Urinary bladder (tissue), 4 donors: ENCODE data around the gene GLIS2. TPM values are rescaled to one million over a fixed set of nuclear protein-coding genes. Genes with fewer than 3 reads are reported as not detected.

ENCODE experiments used
- DNase-seq: peaks from one replicate; pipeline ENCODE4 v3.0.0-alpha.2; 2015; ENCODE audit errors: extremely low spot score
- H3K27ac ChIP-seq: one replicate; pipeline ENCODE4 v1.5.1; 2013; ENCODE audit warnings: low read depth, mild to moderate bottlenecking, moderate library complexity
- H3K36me3 ChIP-seq: one replicate; pipeline ENCODE4 v1.6.1; 2013; ENCODE audit warnings: mild to moderate bottlenecking, moderate library complexity; ENCODE audit not compliant: insufficient read depth
- H3K4me1 ChIP-seq: one replicate; pipeline ENCODE4 v1.6.1; 2013; ENCODE audit warnings: mild to moderate bottlenecking, moderate library complexity; ENCODE audit not compliant: insufficient read depth
- H3K4me3 ChIP-seq: one replicate; pipeline ENCODE4 v1.5.1; 2013; ENCODE audit warnings: low read depth, low read length
- WGBS: extraction: QIAGEN DNeasy Blood & Tissue Kit; methylation state at CpG from one replicate; pipeline ENCODE4 v1.1.7; 2013; 5-methylcytosine and 5-hydroxymethylcytosine counted together
- polyA plus RNA-seq: library from polyadenylated mRNA; stranded (reverse); fragments of 200-250 nt; gene quantifications from one replicate; pipeline ENCODE4 v1.2.3, GENCODE V29; 2013
- total RNA-seq: library from RNA; depleted of rRNA; stranded (reverse); fragments of >200 nt; gene quantifications from one replicate; pipeline ENCODE4 v1.2.3, GENCODE V29; 2014
- donor health status: healthy with polysubstance abuse.
- donor health status: healthy.

Gene GLIS2
- total and polyA plus RNA-seq, 2 donors: 6.1 to 22.1 TPM

DNA sequence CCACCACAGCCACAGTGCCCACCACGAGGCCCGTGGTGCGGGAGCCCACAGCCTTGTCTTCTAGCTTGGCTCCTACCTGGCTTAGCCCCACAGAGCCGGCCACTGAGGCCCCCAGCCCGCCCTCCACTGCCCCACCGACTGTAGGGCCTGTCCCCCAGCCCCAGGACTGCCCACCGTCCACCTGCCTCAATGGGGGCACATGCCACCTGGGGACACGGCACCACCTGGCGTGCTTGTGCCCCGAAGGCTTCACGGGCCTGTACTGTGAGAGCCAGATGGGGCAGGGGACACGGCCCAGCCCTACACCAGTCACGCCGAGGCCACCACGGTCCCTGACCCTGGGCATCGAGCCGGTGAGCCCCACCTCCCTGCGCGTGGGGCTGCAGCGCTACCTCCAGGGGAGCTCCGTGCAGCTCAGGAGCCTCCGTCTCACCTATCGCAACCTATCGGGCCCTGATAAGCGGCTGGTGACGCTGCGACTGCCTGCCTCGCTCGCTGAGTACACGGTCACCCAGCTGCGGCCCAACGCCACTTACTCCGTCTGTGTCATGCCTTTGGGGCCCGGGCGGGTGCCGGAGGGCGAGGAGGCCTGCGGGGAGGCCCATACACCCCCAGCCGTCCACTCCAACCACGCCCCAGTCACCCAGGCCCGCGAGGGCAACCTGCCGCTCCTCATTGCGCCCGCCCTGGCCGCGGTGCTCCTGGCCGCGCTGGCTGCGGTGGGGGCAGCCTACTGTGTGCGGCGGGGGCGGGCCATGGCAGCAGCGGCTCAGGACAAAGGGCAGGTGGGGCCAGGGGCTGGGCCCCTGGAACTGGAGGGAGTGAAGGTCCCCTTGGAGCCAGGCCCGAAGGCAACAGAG, 66.3 kb downstream of the GLIS2 start:
- 94% methylated on average over 55 of the region's 55 CpGs for WGBS
- DNase-seq: no peak
- Histone ChIP-seq H3K4me1 (no peaks in the 10 kb centered on the region), H3K27ac (no peak overlapping the region), H3K36me3 (no peaks in the 10 kb centered on the region), H3K4me3 (no peak overlapping the region)

DNA sequence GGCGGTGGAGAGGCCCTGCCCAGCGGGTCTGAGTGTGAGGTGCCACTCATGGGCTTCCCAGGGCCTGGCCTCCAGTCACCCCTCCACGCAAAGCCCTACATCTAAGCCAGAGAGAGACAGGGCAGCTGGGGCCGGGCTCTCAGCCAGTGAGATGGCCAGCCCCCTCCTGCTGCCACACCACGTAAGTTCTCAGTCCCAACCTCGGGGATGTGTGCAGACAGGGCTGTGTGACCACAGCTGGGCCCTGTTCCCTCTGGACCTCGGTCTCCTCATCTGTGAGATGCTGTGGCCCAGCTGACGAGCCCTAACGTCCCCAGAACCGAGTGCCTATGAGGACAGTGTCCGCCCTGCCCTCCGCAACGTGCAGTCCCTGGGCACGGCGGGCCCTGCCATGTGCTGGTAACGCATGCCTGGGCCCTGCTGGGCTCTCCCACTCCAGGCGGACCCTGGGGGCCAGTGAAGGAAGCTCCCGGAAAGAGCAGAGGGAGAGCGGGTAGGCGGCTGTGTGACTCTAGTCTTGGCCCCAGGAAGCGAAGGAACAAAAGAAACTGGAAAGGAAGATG, 67.0 kb downstream of the GLIS2 start:
- no peak overlapping the region for H3K27ac ChIP-seq
- no peak overlapping the region for H3K4me3 ChIP-seq
- no peaks in the 10 kb centered on the region for H3K36me3 ChIP-seq
- 79% methylated on average over 21 of the region's 21 CpGs for WGBS
- H3K4me1 ChIP-seq: no peaks in the 10 kb centered on the region
- no peak for DNase-seq

DNA sequence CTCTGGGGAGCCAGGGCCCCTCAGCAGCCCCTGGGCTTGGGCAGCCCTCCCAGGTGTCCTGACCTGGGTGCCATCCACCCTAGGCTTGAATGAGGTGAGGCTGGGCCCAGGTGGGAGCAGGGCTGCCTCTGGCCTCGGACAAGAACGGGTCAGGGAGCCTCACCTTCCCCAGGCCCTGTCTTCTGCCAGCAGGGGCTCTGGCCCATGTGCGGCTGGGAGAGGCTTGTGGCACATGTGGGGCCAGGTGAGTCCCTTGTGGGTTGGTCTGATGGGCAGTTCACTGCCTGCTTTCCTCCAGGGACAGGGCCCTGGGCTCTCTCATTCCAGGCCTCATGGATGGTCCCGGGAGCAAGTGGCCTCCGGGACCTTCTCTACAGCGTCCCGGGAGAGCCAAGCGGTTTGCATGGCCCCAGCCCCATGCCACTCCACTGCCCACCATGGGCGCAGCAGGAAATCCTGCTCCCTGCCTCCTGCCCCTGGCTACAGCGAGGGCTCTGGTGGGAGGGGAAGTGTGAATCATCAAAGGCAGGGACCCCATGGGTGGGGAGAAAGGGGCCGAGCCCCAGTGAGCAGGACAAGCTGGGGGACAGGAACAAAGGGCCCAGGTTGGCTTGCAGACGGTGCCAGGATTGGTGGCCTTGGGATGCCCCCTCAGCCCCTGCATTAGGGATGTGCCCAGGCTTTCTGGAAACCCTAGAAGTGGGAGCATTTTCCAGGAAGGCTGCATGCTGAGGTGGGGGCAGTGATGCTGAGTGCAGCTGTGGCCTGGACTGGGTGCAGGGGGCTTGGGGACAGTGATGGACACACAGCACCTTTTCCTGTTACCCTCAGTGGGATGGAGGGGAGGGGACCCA, 68.0 kb downstream of the GLIS2 start:
- no peaks in the 10 kb centered on the region for H3K36me3 ChIP-seq
- H3K4me3 ChIP-seq: no peak overlapping the region
- DNase-seq: no peak
- 82% methylated on average over 12 of the region's 12 CpGs for WGBS
- no peak overlapping the region for H3K27ac ChIP-seq
- no peaks in the 10 kb centered on the region for H3K4me1 ChIP-seq

DNA sequence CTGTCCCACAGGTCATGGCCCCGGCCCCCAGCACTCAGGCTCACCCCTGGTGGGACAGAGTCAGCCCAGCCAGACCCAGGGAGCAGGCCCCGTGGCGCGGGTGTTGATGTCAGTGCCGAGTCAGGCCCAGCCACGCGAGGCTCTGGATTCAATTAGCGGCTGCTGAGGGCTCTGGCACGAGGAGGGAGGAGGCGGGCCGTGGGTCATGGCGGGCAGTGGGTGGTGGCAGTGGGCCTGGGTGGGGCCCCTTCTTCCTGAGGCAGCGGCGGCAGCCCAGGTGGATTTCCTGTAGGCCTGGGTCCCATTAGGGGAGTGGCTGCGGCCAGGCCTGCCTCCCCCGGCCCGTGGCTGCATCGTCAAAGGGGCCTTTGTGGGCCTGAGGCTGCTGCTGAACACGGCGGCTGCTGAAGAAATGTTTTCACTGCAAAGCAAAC, 68.7 kb downstream of the GLIS2 start:
- no peak overlapping the region for H3K4me3 ChIP-seq
- H3K27ac ChIP-seq: no peak overlapping the region
- H3K36me3 ChIP-seq: no peaks in the 10 kb centered on the region
- no peak for DNase-seq
- WGBS: 59% methylated on average over 20 of the region's 20 CpGs
- H3K4me1 ChIP-seq: no peaks in the 10 kb centered on the region

DNA sequence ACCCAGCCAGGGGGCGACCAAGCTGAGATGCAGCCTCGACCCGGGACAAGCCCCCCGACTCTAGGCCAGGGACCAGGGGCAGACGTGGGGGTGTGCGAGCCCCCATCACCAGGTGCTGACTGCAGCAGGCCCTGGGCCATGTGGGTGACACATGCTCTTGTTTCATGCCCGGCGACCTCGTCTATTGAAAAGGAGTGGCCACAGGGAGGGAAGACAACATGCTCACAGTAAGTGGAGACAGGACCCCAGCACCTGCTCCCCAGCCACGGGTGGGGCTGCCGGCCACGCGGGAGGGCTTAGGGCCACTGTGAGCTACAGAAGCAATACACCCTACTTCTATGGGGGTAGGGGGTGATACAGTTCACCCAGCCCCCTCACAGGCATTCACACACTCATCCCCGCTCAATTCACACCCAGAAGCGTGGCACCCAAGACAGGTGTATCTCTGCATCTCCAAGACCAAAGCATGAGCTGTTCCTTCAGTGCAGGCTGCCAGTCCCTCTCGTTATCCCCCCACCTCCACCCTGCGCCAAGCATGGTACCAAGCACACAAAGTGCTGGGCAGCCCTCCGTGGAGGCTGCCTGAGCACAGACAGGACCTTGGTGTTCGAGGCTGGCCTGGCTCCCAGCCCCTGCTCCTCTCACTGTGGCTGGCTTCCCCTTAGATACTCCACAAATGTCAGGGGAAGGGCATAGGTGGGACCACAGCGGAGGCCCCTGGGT, 69.4 kb downstream of the GLIS2 start:
- no peak overlapping the region for H3K4me3 ChIP-seq
- 78% methylated on average over 20 of the region's 20 CpGs for WGBS
- no peaks in the 10 kb centered on the region for H3K4me1 ChIP-seq
- no peaks in the 10 kb centered on the region for H3K36me3 ChIP-seq
- DNase-seq: no peak
- H3K27ac ChIP-seq: no peak overlapping the region

DNA sequence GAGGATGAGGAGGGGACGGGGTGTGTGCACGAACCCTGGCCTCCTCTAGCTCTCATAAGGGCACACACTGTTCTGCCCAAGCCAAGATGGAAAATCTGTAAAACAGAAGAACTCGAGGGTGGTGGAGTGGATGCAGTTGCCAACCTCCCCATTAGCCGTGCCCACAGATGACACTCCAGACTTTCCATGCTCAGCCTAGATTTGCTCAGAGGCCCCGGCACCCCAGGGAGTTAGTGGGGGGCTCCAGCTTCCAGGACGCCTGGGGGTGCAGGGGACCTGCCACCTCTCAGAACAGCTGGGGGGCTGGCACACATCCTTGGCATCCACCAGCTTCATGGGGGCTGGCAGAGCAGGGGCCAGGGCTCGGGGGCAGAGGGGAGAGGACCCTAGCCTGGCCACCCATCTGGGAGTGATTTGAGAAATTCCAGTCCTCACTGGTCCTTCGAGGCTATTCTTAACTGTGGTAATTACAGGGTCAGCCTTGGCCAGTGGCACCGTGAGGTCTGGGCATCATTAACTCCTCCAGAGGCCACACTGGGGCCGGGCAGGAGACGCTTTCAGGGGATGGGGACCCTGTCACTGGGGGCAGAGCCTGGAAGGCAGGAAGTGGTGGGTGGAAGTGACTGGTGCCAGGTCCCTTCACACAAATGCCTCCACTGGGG, 70.1 kb downstream of the GLIS2 start:
- Histone ChIP-seq H3K4me1 (no peaks in the 10 kb centered on the region), H3K4me3 (no peak overlapping the region), H3K36me3 (no peaks in the 10 kb centered on the region), H3K27ac (no peak overlapping the region)
- no peak for DNase-seq
- WGBS: 71% methylated on average over 11 of the region's 11 CpGs

DNA sequence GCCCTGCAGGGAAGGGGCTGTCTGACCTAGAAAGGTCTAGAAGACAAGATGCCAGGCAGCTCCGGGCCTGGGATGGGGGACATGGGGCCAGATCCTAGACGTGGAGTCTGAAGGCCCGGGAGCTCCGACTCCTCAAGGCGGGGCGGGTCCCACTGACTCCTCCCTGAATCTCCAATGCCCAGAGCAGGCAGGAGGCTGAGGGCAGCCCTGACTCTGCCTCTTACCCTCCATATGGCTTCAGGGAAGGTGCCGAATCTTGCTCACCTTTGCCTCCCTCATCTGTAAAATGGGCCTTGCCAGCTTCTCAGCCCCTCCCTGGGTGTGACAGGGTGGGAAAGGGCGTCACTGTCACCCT, 70.6 kb downstream of the GLIS2 start:
- DNase-seq: no peak
- Histone ChIP-seq H3K4me3 (no peak overlapping the region), H3K36me3 (no peaks in the 10 kb centered on the region), H3K27ac (no peak overlapping the region), H3K4me1 (no peaks in the 10 kb centered on the region)
- 61% methylated on average over 8 of the region's 8 CpGs for WGBS

DNA sequence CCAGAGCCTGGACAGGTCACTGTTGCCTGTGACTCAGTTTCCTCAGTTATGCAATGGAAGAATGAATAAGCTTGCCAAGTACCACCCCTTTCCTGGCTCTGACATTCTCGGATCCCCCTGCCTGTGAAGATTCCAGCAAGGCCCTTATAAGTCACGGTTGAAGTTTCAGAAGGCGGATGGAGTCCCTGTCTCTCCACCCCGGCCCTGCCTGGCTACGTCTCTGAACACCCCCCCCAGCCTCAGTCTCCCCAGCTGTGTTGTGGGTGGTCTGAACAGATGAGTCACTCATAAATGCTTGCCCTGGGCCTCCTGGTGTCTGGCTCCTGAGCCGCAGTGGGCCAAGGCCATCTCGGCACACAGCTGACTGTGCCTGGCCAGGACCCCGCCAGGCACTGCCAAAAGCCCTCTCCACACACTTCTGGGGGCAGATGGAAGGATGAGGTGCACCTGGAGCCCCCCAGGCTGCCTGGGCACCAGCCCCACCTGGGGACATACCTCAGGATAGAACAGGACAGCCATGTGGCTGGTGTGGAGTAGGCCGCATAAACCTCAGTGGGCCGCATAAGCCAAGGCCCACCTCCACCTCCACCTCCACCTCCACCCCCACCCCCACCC, 71.2 kb downstream of the GLIS2 start:
- 70% methylated on average over 10 of the region's 10 CpGs for WGBS
- no peaks in the 10 kb centered on the region for H3K36me3 ChIP-seq
- no peak overlapping the region for H3K27ac ChIP-seq
- no peaks in the 10 kb centered on the region for H3K4me1 ChIP-seq
- H3K4me3 ChIP-seq: no peak overlapping the region
- DNase-seq: no peak

DNA sequence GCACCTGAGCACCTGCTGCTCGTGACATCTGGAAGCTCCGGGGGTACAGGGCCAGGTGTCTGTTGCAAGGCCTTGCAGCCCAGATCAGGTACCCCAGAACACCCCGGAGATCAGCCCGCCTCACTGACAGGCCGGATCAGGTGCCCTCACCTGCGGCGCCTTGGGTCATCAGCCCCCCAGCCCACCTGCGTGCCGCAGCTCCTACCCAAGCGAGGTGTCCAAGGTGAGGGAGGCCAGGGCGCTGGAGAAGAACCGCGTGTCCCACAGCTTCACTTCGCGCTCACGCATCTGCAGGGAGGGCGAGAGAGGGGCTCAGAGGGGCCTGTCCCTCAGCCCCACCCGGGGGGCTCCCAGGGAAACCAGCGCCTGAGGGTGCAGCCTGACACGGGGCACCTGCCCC, 71.9 kb downstream of the GLIS2 start:
- Histone ChIP-seq H3K4me3 (no peak overlapping the region), H3K4me1 (no peaks in the 10 kb centered on the region), H3K27ac (no peak overlapping the region), H3K36me3 (no peaks in the 10 kb centered on the region)
- WGBS: 91% methylated on average over 20 of the region's 20 CpGs
- DNase-seq: no peak

DNA sequence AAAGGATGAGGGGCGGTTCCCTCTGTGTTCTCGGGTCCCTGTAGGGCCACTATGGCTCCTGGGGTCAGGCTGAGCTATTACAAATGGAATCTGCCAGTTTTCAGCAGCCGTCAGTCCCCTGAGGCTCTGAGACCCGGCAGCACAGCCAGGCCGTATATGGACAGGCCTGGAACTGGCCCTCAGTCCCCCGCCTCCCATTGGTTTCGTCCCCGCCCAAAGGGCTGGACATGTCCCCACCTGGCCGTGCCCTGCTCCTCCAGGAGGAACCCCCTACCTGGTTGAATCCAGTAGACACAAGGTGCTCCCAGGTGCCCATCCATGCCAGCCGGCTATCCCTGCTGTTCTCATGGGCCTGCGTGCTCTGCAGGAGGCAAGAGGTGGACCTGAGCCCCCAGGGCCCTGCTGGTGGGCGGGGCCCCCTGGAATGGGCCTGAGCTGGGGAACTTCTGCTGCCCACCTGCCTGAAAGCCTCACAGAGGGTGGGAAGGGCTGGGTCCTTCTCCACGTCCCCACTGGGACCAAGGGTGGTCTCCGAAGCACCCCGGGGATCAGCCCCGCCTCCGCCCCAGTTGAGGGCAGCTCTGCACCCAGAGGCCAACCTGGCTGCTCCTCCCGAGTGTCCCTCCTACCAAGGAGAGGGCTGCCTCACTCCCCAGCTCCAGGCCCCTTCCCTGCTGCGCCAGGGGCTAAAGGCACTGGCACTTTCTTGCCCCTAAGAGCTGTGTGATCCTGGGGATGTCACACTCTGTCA, 72.6 kb downstream of the GLIS2 start:
- no peak for DNase-seq
- Histone ChIP-seq H3K4me1 (no peaks in the 10 kb centered on the region), H3K36me3 (no peaks in the 10 kb centered on the region), H3K4me3 (no peak overlapping the region), H3K27ac (no peak overlapping the region)
- 78% methylated on average over 19 of the region's 19 CpGs for WGBS
